Gastroesophageal sphincter (tissue), 3 donors: Measurements from ENCODE around the gene ID1.
"Not testable (repeated sequence)": the region's sequence is repeated elsewhere in the genome, so short reads cannot be mapped to it uniquely, and the experiment has no call there.

Source experiments
- CTCF ChIP-seq, 4 experiments: fragments of 200-600 bp in 2 of 4; fragments of 450-650 bp in 2 of 4; sonication (generic) in 1 of 4; IDR thresholded peaks; one replicate each; pipeline ENCODE4 v1.5.1; 2017 to 2019; ENCODE audit warnings: antibody characterized with exemption in 4 of 4, mild to moderate bottlenecking in 2 of 4, moderate library complexity in 2 of 4
- POLR2A ChIP-seq, 2 donors: fragments of 450-650 bp; IDR thresholded peaks; one replicate each; pipeline ENCODE4 v1.6.1; 2017; ENCODE audit warnings: antibody characterized with exemption in 2 of 2, mild to moderate bottlenecking in 2 of 2, moderate library complexity in 1 of 2

DNA sequence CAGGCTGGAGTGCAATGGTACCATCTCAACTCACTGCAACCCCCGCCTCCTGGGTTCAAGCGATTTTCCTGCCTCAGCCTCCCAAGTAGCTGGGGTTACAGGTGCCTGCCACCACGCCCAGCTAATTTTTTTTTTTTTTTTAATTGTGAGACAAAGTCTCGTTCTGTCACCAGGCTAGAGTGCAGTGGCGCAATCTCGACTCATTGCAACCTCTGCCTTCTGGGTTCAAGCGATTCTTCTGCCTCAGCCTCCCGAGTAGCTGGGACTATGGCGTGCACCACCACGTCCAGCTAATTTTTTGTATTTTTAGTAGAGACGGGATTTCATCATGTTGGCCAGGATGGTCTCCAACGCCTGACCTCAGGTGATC, 7.2 kb downstream of the ID1 start:
- not testable (repeated sequence) for TF ChIP-seq POLR2A, CTCF (IDR thresholded peaks at IDR 0.05)
